Transverse colon (tissue), 4 donors: Measurements from ENCODE around the gene SLC6A8.
"Not testable (repeated sequence)": the region's sequence is repeated elsewhere in the genome, so short reads cannot be mapped to it uniquely, and the experiment has no call there.

Experiments
- CTCF ChIP-seq, 5 experiments: fragments of 200-600 bp in 3 of 5; fragments of 450-650 bp in 2 of 5; sonication (generic) in 3 of 5; IDR thresholded peaks; 1 replicate in 2 of 5; 2 replicates in 3 of 5; pipeline ENCODE4 v1.5.1; 2016 to 2017; ENCODE audit warnings: antibody characterized with exemption in 5 of 5, inconsistent platforms in 3 of 5, mild to moderate bottlenecking in 2 of 5, moderate library complexity in 1 of 5
- EP300 ChIP-seq: sonication (generic); formaldehyde crosslinking; IDR thresholded peaks from one replicate; pipeline ENCODE4 v1.6.1; 2017; ENCODE audit warnings: antibody characterized with exemption, low read depth
- POLR2AphosphoS5 ChIP-seq, 3 donors: sonication (generic); formaldehyde crosslinking; IDR thresholded peaks; one replicate each; pipeline ENCODE4 v1.6.1; 2016; ENCODE audit warnings: antibody characterized with exemption in 3 of 3

- not testable (repeated sequence) for TF ChIP-seq POLR2AphosphoS5 (IDR thresholded peaks at IDR 0.05); CTCF (IDR thresholded peaks at IDR 0.05); EP300
These were observed 17.8 kb downstream of the SLC6A8 start for GRCh38 chrX:153705403-153706060.
